HCEC 1CT (cell line): ENCODE results near the gene MGAT1.
A peak's percentile ranks its signal among the peaks of the same experiment; 100 is the strongest.
"Not testable (repeated sequence)": the region's sequence is repeated elsewhere in the genome, so short reads cannot be mapped to it uniquely, and the experiment has no call there.

ENCODE experiments used
- DNase-seq: peaks from one replicate; pipeline ENCODE4 v3.0.0-alpha.2; 2017

Gene MGAT1

GRCh38 chr5:180803181-180804128 lies 849 bp upstream of the MGAT1 start:
- no peak for DNase-seq

GRCh38 chr5:180801596-180802324 lies 846 bp downstream of the MGAT1 start:
- DNase-seq, result no peak

GRCh38 chr5:180799902-180800801 lies 2.5 kb downstream of the MGAT1 start:
- DNase-seq, result peak; percentile 75

GRCh38 chr5:180799194-180799593 lies 3.4 kb downstream of the MGAT1 start:
- DNase-seq, result no peak

- DNase-seq, result no peak
Measured at GRCh38 chr5:180798193-180798592, 4.4 kb downstream of the MGAT1 start.

GRCh38 chr5:180797256-180798192 lies 5.1 kb downstream of the MGAT1 start:
- DNase-seq, result no peak

GRCh38 chr5:180795771-180796313 lies 6.8 kb downstream of the MGAT1 start:
- no peak for DNase-seq

GRCh38 chr5:180792965-180793287 lies 9.7 kb downstream of the MGAT1 start:
- no peak for DNase-seq

- no peak for DNase-seq
Measured at GRCh38 chr5:180792287-180792964, 10.2 kb downstream of the MGAT1 start.

GRCh38 chr5:180791611-180792213 lies 10.9 kb downstream of the MGAT1 start:
- DNase-seq, result no peak

GRCh38 chr5:180790524-180790923 lies 12.1 kb downstream of the MGAT1 start:
- DNase-seq, result no peak

- DNase-seq, result no peak
Measured at GRCh38 chr5:180790020-180790419, 12.6 kb downstream of the MGAT1 start.

GRCh38 chr5:180788651-180789410 lies 13.8 kb downstream of the MGAT1 start:
- not testable (repeated sequence) for DNase-seq

GRCh38 chr5:180787711-180788431 lies 14.7 kb downstream of the MGAT1 start:
- no peak for DNase-seq

- DNase-seq, result no peak
Measured at GRCh38 chr5:180786531-180787398, 15.8 kb downstream of the MGAT1 start.

- DNase-seq, result peak; percentile 23
Measured at GRCh38 chr5:180785794-180786221, 16.8 kb downstream of the MGAT1 start.

GRCh38 chr5:180785121-180785781 lies 17.4 kb downstream of the MGAT1 start:
- peak; percentile 59 for DNase-seq
